IMR-90 (cell line): Measurements from ENCODE around the gene ZFP36L1.

Experiments
- CEBPB ChIP-seq: IDR thresholded peaks from 2 replicates; pipeline ENCODE4 v1.6.1; 2012; ENCODE audit warnings: low read depth, low read length, improper control_type of control experiment
- CHD1 ChIP-seq: IDR thresholded peaks from 2 replicates; pipeline ENCODE4 v1.6.1; 2012; ENCODE audit warnings: low read depth, low read length, improper control_type of control experiment
- MAFK ChIP-seq: IDR thresholded peaks from 2 replicates; pipeline ENCODE4 v1.6.1; 2012; ENCODE audit warnings: low read depth, low read length, improper control_type of control experiment
- MAZ ChIP-seq: IDR thresholded peaks from 2 replicates; pipeline ENCODE4 v1.6.1; 2012; ENCODE audit warnings: low read depth, mild to moderate bottlenecking, low read length, improper control_type of control experiment, moderate library complexity, borderline replicate concordance
- MXI1 ChIP-seq: IDR thresholded peaks from 2 replicates; pipeline ENCODE4 v1.6.1; 2012; ENCODE audit warnings: low read depth, mild to moderate bottlenecking, low read length, moderate library complexity, borderline replicate concordance
- POLR2A ChIP-seq: IDR thresholded peaks from 2 replicates; pipeline ENCODE4 v1.6.1; 2012; ENCODE audit warnings: mild to moderate bottlenecking, low read depth, low read length
- RAD21 ChIP-seq: IDR thresholded peaks from 2 replicates; pipeline ENCODE4 v1.6.1; 2012; ENCODE audit warnings: low read length, improper control_type of control experiment
- RCOR1 ChIP-seq: IDR thresholded peaks from 2 replicates; pipeline ENCODE4 v1.6.1; 2012; ENCODE audit warnings: mild to moderate bottlenecking, low read length, improper control_type of control experiment; ENCODE audit not compliant: insufficient replicate concordance
- RFX5 ChIP-seq: IDR thresholded peaks from 2 replicates; pipeline ENCODE4 v1.8.0; 2012; ENCODE audit warnings: low read depth, mild to moderate bottlenecking, low read length, moderate library complexity
- SMC3 ChIP-seq: fragments of 150-350 bp; IDR thresholded peaks from 2 replicates; pipeline ENCODE4 v1.6.1; 2016; ENCODE audit warnings: low read depth, mild to moderate bottlenecking, antibody characterized with exemption, low read length, moderate library complexity
- USF2 ChIP-seq: fragments of 150-350 bp; IDR thresholded peaks from 2 replicates; pipeline ENCODE4 v1.6.1; 2017; ENCODE audit warnings: mild to moderate bottlenecking, antibody characterized with exemption, low read length, low read depth
- TF ChIP-seq, protein P1 (sequence below): conservative IDR thresholded peaks from 2 replicates; pipeline ENCODE4 v1.5.1; 2012; ENCODE audit warnings: mild to moderate bottlenecking, low read depth, low read length, improper control_type of control experiment

DNA sequence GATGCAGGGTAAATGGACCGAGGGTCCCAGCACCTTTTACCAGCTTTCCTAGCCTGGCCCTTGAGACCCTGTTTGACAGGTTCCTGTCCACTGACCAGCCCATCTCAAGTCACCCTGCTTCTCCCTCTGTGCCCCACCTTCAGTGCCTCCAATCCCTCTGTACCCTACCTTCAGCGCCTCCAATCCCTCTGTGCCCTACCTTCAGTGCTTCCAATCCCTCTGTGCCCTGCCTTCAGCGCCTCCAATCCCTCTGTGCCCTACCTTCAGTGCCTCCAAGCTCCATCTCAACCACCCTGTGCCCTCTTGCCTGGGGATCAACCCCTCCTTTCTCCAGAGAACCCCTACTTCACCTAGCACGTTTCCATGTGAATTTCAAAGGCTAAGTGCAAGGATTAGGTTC is 54.3 kb downstream of the ZFP36L1 start:
- TF ChIP-seq POLR2A (no peak), RFX5 (no peak), USF2 (no peak), MAFK (no peak), MXI1 (no peak), CEBPB (no peak), RAD21 (no peak), MAZ (no peak), RCOR1 (no peak), SMC3 (no peak), CHD1 (no peak)
- TF ChIP-seq, protein P1, sequence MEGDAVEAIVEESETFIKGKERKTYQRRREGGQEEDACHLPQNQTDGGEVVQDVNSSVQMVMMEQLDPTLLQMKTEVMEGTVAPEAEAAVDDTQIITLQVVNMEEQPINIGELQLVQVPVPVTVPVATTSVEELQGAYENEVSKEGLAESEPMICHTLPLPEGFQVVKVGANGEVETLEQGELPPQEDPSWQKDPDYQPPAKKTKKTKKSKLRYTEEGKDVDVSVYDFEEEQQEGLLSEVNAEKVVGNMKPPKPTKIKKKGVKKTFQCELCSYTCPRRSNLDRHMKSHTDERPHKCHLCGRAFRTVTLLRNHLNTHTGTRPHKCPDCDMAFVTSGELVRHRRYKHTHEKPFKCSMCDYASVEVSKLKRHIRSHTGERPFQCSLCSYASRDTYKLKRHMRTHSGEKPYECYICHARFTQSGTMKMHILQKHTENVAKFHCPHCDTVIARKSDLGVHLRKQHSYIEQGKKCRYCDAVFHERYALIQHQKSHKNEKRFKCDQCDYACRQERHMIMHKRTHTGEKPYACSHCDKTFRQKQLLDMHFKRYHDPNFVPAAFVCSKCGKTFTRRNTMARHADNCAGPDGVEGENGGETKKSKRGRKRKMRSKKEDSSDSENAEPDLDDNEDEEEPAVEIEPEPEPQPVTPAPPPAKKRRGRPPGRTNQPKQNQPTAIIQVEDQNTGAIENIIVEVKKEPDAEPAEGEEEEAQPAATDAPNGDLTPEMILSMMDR = no peak
